Raji (cell line): ENCODE results near the gene VIT.

Experiments
- POLR2A ChIP-seq: IDR thresholded peaks from 2 replicates; pipeline ENCODE4 v1.6.1; 2011; ENCODE audit warnings: low read depth, low read length, control low read depth; ENCODE audit not compliant: insufficient read depth

Gene VIT

GRCh38 chr2:36696533-36696932, at the start of gene VIT:
Gene VIT (plus strand): TSS chr2:36696707. CDS start chr2:36716371, 19,664 bp downstream.
- no peak for TF ChIP-seq POLR2A

GRCh38 chr2:36650031-36650829, 46.3 kb upstream of the VIT start:
- TF ChIP-seq POLR2A, result no peak

GRCh38 chr2:36653155-36653554, 43.4 kb upstream of the VIT start:
- no peak for TF ChIP-seq POLR2A

- no peak for TF ChIP-seq POLR2A
Observed at GRCh38 chr2:36653967-36654694, 42.4 kb upstream of the VIT start.

GRCh38 chr2:36655453-36655852, 41.1 kb upstream of the VIT start:
- TF ChIP-seq POLR2A, result no peak

- TF ChIP-seq POLR2A, result no peak
Observed at GRCh38 chr2:36657703-36658102, 38.8 kb upstream of the VIT start.

GRCh38 chr2:36658277-36658748, 38.2 kb upstream of the VIT start:
- TF ChIP-seq POLR2A, result no peak

GRCh38 chr2:36659218-36659617, 37.3 kb upstream of the VIT start:
- no peak for TF ChIP-seq POLR2A

GRCh38 chr2:36659872-36660312, 36.6 kb upstream of the VIT start:
- no peak for TF ChIP-seq POLR2A

GRCh38 chr2:36662638-36663037, 33.9 kb upstream of the VIT start:
- TF ChIP-seq POLR2A, result no peak

- TF ChIP-seq POLR2A, result no peak
Observed at GRCh38 chr2:36663295-36663694, 33.2 kb upstream of the VIT start.

- no peak for TF ChIP-seq POLR2A
Observed at GRCh38 chr2:36663851-36664695, 32.4 kb upstream of the VIT start.

- TF ChIP-seq POLR2A, result no peak
Observed at GRCh38 chr2:36664696-36665076, 31.8 kb upstream of the VIT start.

- TF ChIP-seq POLR2A, result no peak
Observed at GRCh38 chr2:36667931-36668330, 28.6 kb upstream of the VIT start.

GRCh38 chr2:36670881-36671595, 25.5 kb upstream of the VIT start:
- no peak for TF ChIP-seq POLR2A
